Neural cell (in vitro differentiated cells): ENCODE results near the gene TRMU. TPM values are rescaled to one million over a fixed set of nuclear protein-coding genes. Genes with fewer than 3 reads are reported as not detected.

ENCODE experiments used
- H2AFZ ChIP-seq: fragments of 200-600, 300-800 bp; sonication (generic), shearing (Covaris generic); 2 replicates; pipeline ENCODE4 v1.6.0; 2014; ENCODE audit warnings: low read depth, mild to moderate bottlenecking, antibody characterized with exemption, low read length, moderate library complexity
- H3F3A ChIP-seq: fragments of 200-600 bp; shearing (Covaris generic); 2 replicates; pipeline ENCODE4 v1.6.1; 2016; ENCODE audit warnings: mild to moderate bottlenecking, moderate library complexity, mixed read lengths, antibody characterized with exemption, low read length; ENCODE audit not compliant: insufficient read depth, poor library complexity, severe bottlenecking
- H3K27ac ChIP-seq: fragments of 200-600, 300-800 bp; sonication (generic), shearing (Covaris generic); 2 replicates; pipeline ENCODE4 v1.5.1; 2014; ENCODE audit warnings: mild to moderate bottlenecking, low read length, moderate library complexity
- H3K27me3 ChIP-seq: fragments of 300-800, 200-600 bp; sonication (generic), shearing (Covaris generic); 2 replicates; pipeline ENCODE4 v1.6.0; 2014; ENCODE audit warnings: mild to moderate bottlenecking, low read depth, low read length, moderate library complexity; ENCODE audit not compliant: insufficient read depth
- H3K36me3 ChIP-seq: fragments of 300-800, 200-600 bp; sonication (generic), shearing (Covaris generic); 2 replicates; pipeline ENCODE4 v1.5.1; 2014; ENCODE audit warnings: mild to moderate bottlenecking, antibody characterized with exemption, low read length, moderate library complexity; ENCODE audit not compliant: insufficient read depth
- H3K4me2 ChIP-seq: fragments of 300-800, 200-600 bp; sonication (generic), shearing (Covaris generic); 2 replicates; pipeline ENCODE4 v1.6.0; 2014; ENCODE audit warnings: mild to moderate bottlenecking, low read length
- H3K4me3 ChIP-seq: fragments of 300-800, 200-600 bp; sonication (generic), shearing (Covaris generic); 2 replicates; pipeline ENCODE4 v1.5.1; 2014; ENCODE audit warnings: mild to moderate bottlenecking, low read length, moderate library complexity
- H3K79me2 ChIP-seq: fragments of 200-600 bp; shearing (Covaris generic); replicated peaks from 2 replicates; pipeline ENCODE4 v1.6.0; 2014; ENCODE audit warnings: mild to moderate bottlenecking, low read length, moderate library complexity; ENCODE audit not compliant: insufficient read depth
- H3K9ac ChIP-seq: fragments of 300-800, 200-600 bp; sonication (generic), shearing (Covaris generic); 2 replicates; pipeline ENCODE4 v1.6.1; 2016; ENCODE audit warnings: mild to moderate bottlenecking, low read length, mixed read lengths
- H3K9me2 ChIP-seq: fragments of 200-600 bp; shearing (Covaris generic); 2 replicates; pipeline ENCODE4 v1.6.1; 2016; ENCODE audit warnings: mild to moderate bottlenecking, low read length, mixed read lengths; ENCODE audit not compliant: insufficient read depth
- H3K9me3 ChIP-seq: fragments of 200-600, 300-800 bp; sonication (generic), shearing (Covaris generic); 2 replicates; pipeline ENCODE4 v1.6.1; 2016; ENCODE audit warnings: mild to moderate bottlenecking, mixed run types, low read length, moderate library complexity, mixed read lengths
- H4K20me1 ChIP-seq: fragments of 200-600 bp; shearing (Covaris generic); 2 replicates; pipeline ENCODE4 v1.6.1; 2016; ENCODE audit warnings: mild to moderate bottlenecking, mixed run types; ENCODE audit not compliant: insufficient read depth
- CTCF ChIP-seq: fragments of 450-650 bp; IDR thresholded peaks from 2 replicates; pipeline ENCODE4 v1.5.1; 2014; ENCODE audit warnings: antibody characterized with exemption, mild to moderate bottlenecking, moderate library complexity; ENCODE audit not compliant: poor library complexity, severe bottlenecking
- EP300 ChIP-seq: fragments of 450-650 bp; conservative IDR thresholded peaks from 2 replicates; pipeline ENCODE4 v1.6.1; 2014; ENCODE audit warnings: antibody characterized with exemption, mild to moderate bottlenecking, moderate library complexity; ENCODE audit not compliant: poor library complexity, severe bottlenecking
- EZH2 ChIP-seq: fragments of 200-600, 300-800 bp; shearing (Covaris generic), sonication (generic); IDR thresholded peaks from 2 replicates; pipeline ENCODE4 v1.6.1; 2014; ENCODE audit warnings: antibody characterized with exemption, low read length, borderline replicate concordance, mild to moderate bottlenecking; ENCODE audit not compliant: insufficient read depth, poor library complexity, severe bottlenecking
- MXI1 ChIP-seq: fragments of 450-650 bp; conservative IDR thresholded peaks from 2 replicates; pipeline ENCODE4 v1.6.1; 2014; ENCODE audit warnings: antibody characterized with exemption, mild to moderate bottlenecking; ENCODE audit not compliant: poor library complexity, severe bottlenecking
- POLR2AphosphoS5 ChIP-seq: IDR thresholded peaks from 2 replicates; pipeline ENCODE4 v1.6.1; 2012
- RAD21 ChIP-seq: fragments of 450-650 bp; conservative IDR thresholded peaks from 2 replicates; pipeline ENCODE4 v1.6.1; 2014; ENCODE audit warnings: antibody characterized with exemption, mild to moderate bottlenecking, moderate library complexity
- REST ChIP-seq: IDR thresholded peaks from 2 replicates; pipeline ENCODE4 v1.6.1; 2012; ENCODE audit warnings: borderline replicate concordance
- SMC3 ChIP-seq: fragments of 450-650 bp; conservative IDR thresholded peaks from 2 replicates; pipeline ENCODE4 v1.6.1; 2014; ENCODE audit warnings: antibody characterized with exemption, mild to moderate bottlenecking, moderate library complexity; ENCODE audit not compliant: poor library complexity
- TAF1 ChIP-seq: IDR thresholded peaks from 2 replicates; pipeline ENCODE4 v1.6.1; 2012; ENCODE audit warnings: low read depth
- polyA plus RNA-seq: library from polyadenylated mRNA; depleted of rRNA; stranded (reverse); fragments of >200 nt; gene quantifications from 2 replicates; pipeline ENCODE4 v1.2.3, GENCODE V29; 2014

The TRMU gene
- polyA plus RNA-seq, 1 donor from 2014 or later, result 72.9 TPM

- Histone ChIP-seq H3K9me3 (no peaks in the 10 kb centered on the region), H3K9me2 (no peaks in the 10 kb centered on the region), H3K9ac (no peak overlapping the region), H3K36me3 (no peaks in the 10 kb centered on the region), H3K27me3 (no peaks in the 10 kb centered on the region), H3F3A (no peaks in the 10 kb centered on the region), H3K4me2 (no peak overlapping the region), H2AFZ (no peak overlapping the region), H3K79me2 (peaks cover 6% of the 10 kb centered on the region), H4K20me1 (no peaks in the 10 kb centered on the region), H3K27ac (no peak overlapping the region), H3K4me3 (no peak overlapping the region)
- TF ChIP-seq REST, result no peak
- TF ChIP-seq RAD21, result no peak
- no peak for TF ChIP-seq TAF1
- TF ChIP-seq SMC3, result no peak
- no peak for TF ChIP-seq MXI1
- no peak for TF ChIP-seq CTCF
- no peak for TF ChIP-seq EP300
- no peak for TF ChIP-seq EZH2
- TF ChIP-seq POLR2AphosphoS5, result no peak
Observed at GRCh38 chr22:46331496-46331895, 4.0 kb upstream of the TRMU start.

GRCh38 chr22:46336119-46337078 is 885 bp downstream of the TRMU start:
- H3K27ac ChIP-seq, result peak overlapping the region; percentile 67
- H2AFZ ChIP-seq, result peak overlapping the region; percentile 74
- H3K36me3 ChIP-seq, result peaks cover 5% of the 10 kb centered on the region

More at GRCh38 chr22:46336119-46337078, 885 bp downstream of the TRMU start:
- no peaks in the 10 kb centered on the region for H3K9me2 ChIP-seq
- peak overlapping the region; percentile 85 for H3K4me2 ChIP-seq
- no peaks in the 10 kb centered on the region for H3K27me3 ChIP-seq
- peak overlapping the region; percentile 77 for H3K4me3 ChIP-seq
- no peaks in the 10 kb centered on the region for H4K20me1 ChIP-seq
- no peaks in the 10 kb centered on the region for H3K9me3 ChIP-seq
- no peak for TF ChIP-seq TAF1
- no peak for TF ChIP-seq POLR2AphosphoS5
- no peak for TF ChIP-seq MXI1
- no peak for TF ChIP-seq EZH2
- TF ChIP-seq SMC3, result no peak
- no peak for TF ChIP-seq EP300
- peaks cover 17% of the 10 kb centered on the region for H3K79me2 ChIP-seq
- H3F3A ChIP-seq, result no peaks in the 10 kb centered on the region
- H3K9ac ChIP-seq, result peak overlapping the region; percentile 87
